ENCODE results near the gene TENT4B. TPM values are rescaled to one million over a fixed set of nuclear protein-coding genes. Genes with fewer than 3 reads are reported as not detected.

Gene TENT4B
- polyA plus RNA-seq, 2 of the 4 experiments (the other 2 are of a cell fraction): 12.2 to 19.4 TPM

DNA sequence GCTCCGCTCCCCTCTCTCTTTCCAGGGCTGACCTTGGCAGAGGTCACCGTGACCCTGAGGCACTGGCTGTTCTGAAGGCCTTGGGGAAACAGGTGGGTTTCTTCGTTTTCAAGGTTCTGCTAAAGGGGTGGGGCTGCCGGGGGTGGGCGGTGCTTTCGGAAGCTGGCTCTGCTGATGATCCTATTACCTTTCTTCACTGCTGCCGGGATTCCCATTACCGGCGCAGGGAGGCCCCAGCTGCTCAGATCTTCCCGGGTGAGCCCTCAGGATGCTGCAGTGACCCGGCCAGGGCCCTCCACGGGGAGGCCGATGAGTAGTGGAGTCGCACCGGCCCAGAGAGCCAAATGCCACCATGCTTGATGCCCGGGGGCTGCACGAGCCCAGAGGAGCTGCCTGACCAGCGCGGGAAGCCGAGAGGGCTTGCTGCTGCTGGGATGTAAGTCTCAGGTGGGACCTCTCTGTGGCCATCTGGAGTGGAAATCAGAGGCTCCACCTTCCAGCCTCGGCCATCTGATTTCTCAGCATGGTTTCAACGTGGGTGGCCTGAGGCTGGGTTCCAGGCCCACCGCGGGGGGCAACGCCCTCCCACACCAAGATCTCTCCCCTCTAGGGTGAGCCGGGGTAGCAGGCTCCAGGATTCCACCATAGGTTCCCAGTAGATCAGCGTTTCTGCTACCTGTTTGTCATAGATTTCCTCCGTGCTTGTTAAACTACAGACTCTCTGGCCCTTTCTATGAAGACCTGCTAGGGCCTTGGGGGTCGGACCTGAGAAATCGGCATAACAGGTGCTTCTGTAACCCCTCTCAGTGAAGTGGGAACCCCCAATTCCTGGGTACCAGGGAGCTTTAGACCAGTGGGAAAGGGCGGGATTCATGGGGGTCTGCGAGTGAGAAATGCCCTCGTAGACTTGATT, 91.7 kb downstream of the TENT4B start:
- peak; percentile 8 to 9; a peak in 4 of 6 replicates for ATAC-seq

DNA sequence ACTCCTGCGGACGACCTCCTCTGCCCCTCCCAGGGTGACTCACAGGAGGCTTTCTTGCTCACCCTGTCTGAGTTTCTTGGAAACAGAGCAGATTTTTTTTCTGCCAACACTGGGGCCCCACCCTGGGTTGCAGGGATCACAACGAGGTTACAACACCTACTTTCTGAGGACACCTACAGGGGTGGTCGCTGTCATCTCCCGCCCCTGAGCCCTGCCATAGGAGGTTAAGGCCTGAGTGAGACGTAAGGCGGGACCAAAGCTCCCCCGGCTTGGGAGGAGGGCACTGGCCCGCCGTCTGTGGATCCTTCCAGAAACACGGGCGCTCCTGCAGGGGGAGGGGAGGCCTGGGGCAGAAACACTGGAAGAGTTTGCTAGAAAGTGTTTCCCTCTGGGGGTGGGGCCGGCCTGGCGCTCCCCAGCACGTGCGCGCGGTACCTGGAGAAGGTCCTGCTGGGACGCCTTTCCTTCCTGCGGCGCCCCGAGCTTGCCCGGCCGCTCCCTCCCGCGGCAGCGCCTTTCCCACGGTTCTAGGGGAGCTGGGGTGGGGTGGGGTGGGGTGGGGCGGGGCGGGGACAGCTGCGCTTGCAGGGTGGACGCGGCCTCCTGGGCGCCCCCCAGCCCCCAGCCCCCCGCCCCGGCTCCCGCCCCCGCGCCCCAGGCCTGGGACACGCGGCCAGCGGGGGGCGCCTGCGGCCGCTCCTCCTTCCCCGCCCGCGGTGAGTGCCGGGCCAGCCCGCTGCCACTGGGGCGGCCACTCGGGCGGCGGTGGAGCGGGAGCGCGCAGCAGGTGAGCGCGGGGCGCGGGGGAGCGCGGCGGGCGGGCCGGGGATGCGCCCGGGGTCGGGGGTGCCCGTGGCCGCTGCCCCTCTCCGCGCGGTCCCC, 92.6 kb downstream of the TENT4B start:
- Histone ChIP-seq H3K9me3 (no peaks in the 10 kb centered on the region), H3K4me1 (peaks cover 17% of the 10 kb centered on the region), H3K4me3 (peak overlapping the region; percentile 68), H3K4me2 (peak overlapping the region; percentile 79), H3K27ac (peak overlapping the region; percentile 89 to 96)
- ChIA-PET CTCF (interaction anchor here (0.7 to 3.1 kb wide), 10 partner anchors 9 to 221 kb away, joined by 3 to 14 read pairs (median 4); partner anchors contain the start of gene CNEP1R1), POLR2A (interaction anchor here (1.0 to 1.4 kb wide), 3 partner anchors 9 to 35 kb away, joined by 4 to 5 read pairs (median 4); no protein-coding TSS in a partner anchor)
- DNase-seq (ENCODE audit: low read depth in 1 of 2, low spot score in 1 of 2) (peak; percentile 81 to 83), ATAC-seq (peak; percentile 80 to 85), FAIRE-seq (no peak)
- 10% methylated on average over 6 of the region's 74 CpGs for WGBS (ENCODE audit: missing lambda C conversion rate)
- TF ChIP-seq SREBF2 (IDR thresholded peaks at IDR 0.05): no peak
- TF ChIP-seq, protein P1, sequence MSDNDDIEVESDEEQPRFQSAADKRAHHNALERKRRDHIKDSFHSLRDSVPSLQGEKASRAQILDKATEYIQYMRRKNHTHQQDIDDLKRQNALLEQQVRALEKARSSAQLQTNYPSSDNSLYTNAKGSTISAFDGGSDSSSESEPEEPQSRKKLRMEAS (IDR thresholded peaks at IDR 0.05): peak; percentile 97
- TF ChIP-seq, protein P2, sequence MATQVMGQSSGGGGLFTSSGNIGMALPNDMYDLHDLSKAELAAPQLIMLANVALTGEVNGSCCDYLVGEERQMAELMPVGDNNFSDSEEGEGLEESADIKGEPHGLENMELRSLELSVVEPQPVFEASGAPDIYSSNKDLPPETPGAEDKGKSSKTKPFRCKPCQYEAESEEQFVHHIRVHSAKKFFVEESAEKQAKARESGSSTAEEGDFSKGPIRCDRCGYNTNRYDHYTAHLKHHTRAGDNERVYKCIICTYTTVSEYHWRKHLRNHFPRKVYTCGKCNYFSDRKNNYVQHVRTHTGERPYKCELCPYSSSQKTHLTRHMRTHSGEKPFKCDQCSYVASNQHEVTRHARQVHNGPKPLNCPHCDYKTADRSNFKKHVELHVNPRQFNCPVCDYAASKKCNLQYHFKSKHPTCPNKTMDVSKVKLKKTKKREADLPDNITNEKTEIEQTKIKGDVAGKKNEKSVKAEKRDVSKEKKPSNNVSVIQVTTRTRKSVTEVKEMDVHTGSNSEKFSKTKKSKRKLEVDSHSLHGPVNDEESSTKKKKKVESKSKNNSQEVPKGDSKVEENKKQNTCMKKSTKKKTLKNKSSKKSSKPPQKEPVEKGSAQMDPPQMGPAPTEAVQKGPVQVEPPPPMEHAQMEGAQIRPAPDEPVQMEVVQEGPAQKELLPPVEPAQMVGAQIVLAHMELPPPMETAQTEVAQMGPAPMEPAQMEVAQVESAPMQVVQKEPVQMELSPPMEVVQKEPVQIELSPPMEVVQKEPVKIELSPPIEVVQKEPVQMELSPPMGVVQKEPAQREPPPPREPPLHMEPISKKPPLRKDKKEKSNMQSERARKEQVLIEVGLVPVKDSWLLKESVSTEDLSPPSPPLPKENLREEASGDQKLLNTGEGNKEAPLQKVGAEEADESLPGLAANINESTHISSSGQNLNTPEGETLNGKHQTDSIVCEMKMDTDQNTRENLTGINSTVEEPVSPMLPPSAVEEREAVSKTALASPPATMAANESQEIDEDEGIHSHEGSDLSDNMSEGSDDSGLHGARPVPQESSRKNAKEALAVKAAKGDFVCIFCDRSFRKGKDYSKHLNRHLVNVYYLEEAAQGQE (IDR thresholded peaks at IDR 0.05): no peak
- peak; percentile 58; the same call in 1 of the 2 replicates for TF ChIP-seq MYC (IDR thresholded peaks at IDR 0.05; ENCODE audit: borderline replicate concordance, low read length)
- TF ChIP-seq BHLHE40 (IDR thresholded peaks at IDR 0.05; ENCODE audit: low read depth, low read length): peak; percentile 76
- peak in 1 of 2 experiments; percentile 67; a peak in 2 of 5 replicates for TF ChIP-seq JUN (IDR thresholded peaks at IDR 0.05)
- TF ChIP-seq ZSCAN20 (CRISPR knock-in tag; IDR thresholded peaks at IDR 0.05): no peak
- TF ChIP-seq GATA3 (IDR thresholded peaks at IDR 0.05; ENCODE audit: borderline replicate concordance): no peak
- TF ChIP-seq, protein P3, sequence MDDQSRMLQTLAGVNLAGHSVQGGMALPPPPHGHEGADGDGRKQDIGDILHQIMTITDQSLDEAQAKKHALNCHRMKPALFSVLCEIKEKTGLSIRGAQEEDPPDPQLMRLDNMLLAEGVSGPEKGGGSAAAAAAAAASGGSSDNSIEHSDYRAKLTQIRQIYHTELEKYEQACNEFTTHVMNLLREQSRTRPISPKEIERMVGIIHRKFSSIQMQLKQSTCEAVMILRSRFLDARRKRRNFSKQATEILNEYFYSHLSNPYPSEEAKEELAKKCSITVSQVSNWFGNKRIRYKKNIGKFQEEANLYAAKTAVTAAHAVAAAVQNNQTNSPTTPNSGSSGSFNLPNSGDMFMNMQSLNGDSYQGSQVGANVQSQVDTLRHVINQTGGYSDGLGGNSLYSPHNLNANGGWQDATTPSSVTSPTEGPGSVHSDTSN (IDR thresholded peaks at IDR 0.05): no peak
- TF ChIP-seq, protein P4, sequence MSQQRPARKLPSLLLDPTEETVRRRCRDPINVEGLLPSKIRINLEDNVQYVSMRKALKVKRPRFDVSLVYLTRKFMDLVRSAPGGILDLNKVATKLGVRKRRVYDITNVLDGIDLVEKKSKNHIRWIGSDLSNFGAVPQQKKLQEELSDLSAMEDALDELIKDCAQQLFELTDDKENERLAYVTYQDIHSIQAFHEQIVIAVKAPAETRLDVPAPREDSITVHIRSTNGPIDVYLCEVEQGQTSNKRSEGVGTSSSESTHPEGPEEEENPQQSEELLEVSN (IDR thresholded peaks at IDR 0.05; ENCODE audit: borderline replicate concordance, low read depth): peak; percentile 76; the same call in 1 of the 2 replicates
- TF ChIP-seq HDAC2 (IDR thresholded peaks at IDR 0.05): no peak
- no peak for TF ChIP-seq RNF2 (IDR thresholded peaks at IDR 0.05; ENCODE audit: borderline replicate concordance, low read depth)
- TF ChIP-seq EP300 (IDR thresholded peaks at IDR 0.05): peak in 1 of 2 experiments; percentile 30; a peak in 1 of 5 replicates
- TF ChIP-seq CBX2 (IDR thresholded peaks at IDR 0.05; ENCODE audit: borderline replicate concordance, low read depth): no peak
- no peak for TF ChIP-seq HOXA7 (CRISPR knock-in tag; IDR thresholded peaks at IDR 0.05)
- peak; percentile 23; the same call in 1 of the 2 replicates for TF ChIP-seq PHF8 (IDR thresholded peaks at IDR 0.05; ENCODE audit: borderline replicate concordance, low read depth)
- TF ChIP-seq RCOR1 (IDR thresholded peaks at IDR 0.05; ENCODE audit: low read depth, low read length): no peak
- peak in 1 of 2 experiments; percentile 41; a peak in 2 of 5 replicates for TF ChIP-seq RAD21 (conservative IDR thresholded peaks at IDR 0.05 in 1 of 2, IDR thresholded peaks at IDR 0.05 in 1 of 2)
- TF ChIP-seq NR3C1 (IDR thresholded peaks at IDR 0.05): no peak
- TF ChIP-seq EHF (CRISPR knock-in tag; IDR thresholded peaks at IDR 0.05): no peak
- no peak for TF ChIP-seq HEYL (CRISPR knock-in tag; IDR thresholded peaks at IDR 0.05)
- TF ChIP-seq CBX8 (IDR thresholded peaks at IDR 0.05): no peak

More for the DNA sequence above, 91.7 kb downstream of the TENT4B start:
- peaks cover 15% of the 10 kb centered on the region for H3K4me1 ChIP-seq
- H3K4me2 ChIP-seq: peak overlapping the region; percentile 79
- H3K4me3 ChIP-seq: peak overlapping the region; percentile 68
- CTCF ChIA-PET: interaction anchor here (0.8 to 3.1 kb wide), 8 partner anchors 10 to 562 kb away, joined by 3 to 14 read pairs (median 4); partner anchors contain the start of gene CNEP1R1
- no peaks in the 10 kb centered on the region for H3K9me3 ChIP-seq
- TF ChIP-seq CHD4 (IDR thresholded peaks at IDR 0.05; ENCODE audit: borderline replicate concordance) (no peak), HOXB5 (CRISPR knock-in tag; IDR thresholded peaks at IDR 0.05) (no peak), FOSL2 (IDR thresholded peaks at IDR 0.05) (no peak), FOSL2 (CRISPR knock-in tag; IDR thresholded peaks at IDR 0.05) (no peak), ZSCAN20 (CRISPR knock-in tag; IDR thresholded peaks at IDR 0.05) (no peak), NR3C1 (IDR thresholded peaks at IDR 0.05) (no peak), BHLHE40 (IDR thresholded peaks at IDR 0.05; ENCODE audit: low read depth, low read length) (no peak), FOSB (CRISPR knock-in tag; IDR thresholded peaks at IDR 0.05) (no peak), SREBF2 (IDR thresholded peaks at IDR 0.05) (no peak), CBX8 (IDR thresholded peaks at IDR 0.05) (no peak), EP300 (IDR thresholded peaks at IDR 0.05) (no peak), RNF2 (IDR thresholded peaks at IDR 0.05; ENCODE audit: borderline replicate concordance, low read depth) (no peak), JUN (IDR thresholded peaks at IDR 0.05) (no peak), CHD2 (IDR thresholded peaks at IDR 0.05; ENCODE audit: low read length, partially characterized antibody) (no peak), HOXA7 (CRISPR knock-in tag; IDR thresholded peaks at IDR 0.05) (no peak)
- TF ChIP-seq, protein P5, sequence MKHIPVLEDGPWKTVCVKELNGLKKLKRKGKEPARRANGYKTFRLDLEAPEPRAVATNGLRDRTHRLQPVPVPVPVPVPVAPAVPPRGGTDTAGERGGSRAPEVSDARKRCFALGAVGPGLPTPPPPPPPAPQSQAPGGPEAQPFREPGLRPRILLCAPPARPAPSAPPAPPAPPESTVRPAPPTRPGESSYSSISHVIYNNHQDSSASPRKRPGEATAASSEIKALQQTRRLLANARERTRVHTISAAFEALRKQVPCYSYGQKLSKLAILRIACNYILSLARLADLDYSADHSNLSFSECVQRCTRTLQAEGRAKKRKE (CRISPR knock-in tag; IDR thresholded peaks at IDR 0.05; ENCODE audit: low read depth): no peak
- 64% methylated on average over 24 of the region's 33 CpGs for WGBS (ENCODE audit: missing lambda C conversion rate)
- no peak for DNase-seq (ENCODE audit: low read depth in 1 of 2, low spot score in 1 of 2)
- FAIRE-seq: no peak
- POLR2A ChIA-PET: interaction anchor here (1.0 to 1.4 kb wide), 3 partner anchors 9 to 34 kb away, joined by 4 to 5 read pairs (median 4); no protein-coding TSS in a partner anchor
- H3K27ac ChIP-seq: peak overlapping the region; percentile 89 to 96

Data from A549 (cell line).